Measurements from ENCODE around the gene EGR2.

The EGR2 gene

DNA sequence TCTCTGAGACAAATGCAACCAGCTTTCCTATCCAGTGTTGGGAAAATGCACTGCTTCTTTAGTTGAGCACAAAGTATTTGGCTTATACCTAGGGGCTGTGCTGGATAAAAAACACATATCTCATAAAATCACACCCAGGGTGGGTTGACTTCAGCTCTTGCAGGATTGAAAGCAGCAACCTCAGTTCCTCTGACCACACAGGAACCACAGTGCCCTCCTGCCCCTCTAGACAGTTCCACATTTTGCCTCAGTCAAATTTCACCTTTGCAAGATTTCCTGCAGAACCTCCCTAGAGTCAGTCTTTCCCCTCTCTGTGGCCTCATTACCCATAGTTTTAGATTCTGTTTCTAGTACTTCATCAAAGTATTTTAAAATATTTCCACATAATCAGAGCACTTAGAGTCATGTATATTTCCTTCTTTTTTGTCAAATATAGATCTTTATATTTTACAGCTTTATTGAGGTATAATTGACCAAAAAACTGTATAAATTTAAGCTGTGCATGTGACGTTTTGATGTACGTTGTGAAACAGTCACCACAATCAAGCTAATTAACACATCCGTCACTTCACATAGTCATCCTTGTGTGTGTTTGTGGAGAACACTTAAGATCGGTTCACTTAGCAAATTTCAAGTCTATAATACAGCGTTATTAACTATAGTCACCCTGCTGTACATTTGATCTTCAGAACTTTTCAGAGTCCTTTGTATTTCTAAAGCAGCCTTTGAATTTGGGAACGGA lies 37.0 kb upstream of the EGR2 start:
- H3K27ac ChIP-seq, result no peak overlapping the region
- TF ChIP-seq, protein P1, sequence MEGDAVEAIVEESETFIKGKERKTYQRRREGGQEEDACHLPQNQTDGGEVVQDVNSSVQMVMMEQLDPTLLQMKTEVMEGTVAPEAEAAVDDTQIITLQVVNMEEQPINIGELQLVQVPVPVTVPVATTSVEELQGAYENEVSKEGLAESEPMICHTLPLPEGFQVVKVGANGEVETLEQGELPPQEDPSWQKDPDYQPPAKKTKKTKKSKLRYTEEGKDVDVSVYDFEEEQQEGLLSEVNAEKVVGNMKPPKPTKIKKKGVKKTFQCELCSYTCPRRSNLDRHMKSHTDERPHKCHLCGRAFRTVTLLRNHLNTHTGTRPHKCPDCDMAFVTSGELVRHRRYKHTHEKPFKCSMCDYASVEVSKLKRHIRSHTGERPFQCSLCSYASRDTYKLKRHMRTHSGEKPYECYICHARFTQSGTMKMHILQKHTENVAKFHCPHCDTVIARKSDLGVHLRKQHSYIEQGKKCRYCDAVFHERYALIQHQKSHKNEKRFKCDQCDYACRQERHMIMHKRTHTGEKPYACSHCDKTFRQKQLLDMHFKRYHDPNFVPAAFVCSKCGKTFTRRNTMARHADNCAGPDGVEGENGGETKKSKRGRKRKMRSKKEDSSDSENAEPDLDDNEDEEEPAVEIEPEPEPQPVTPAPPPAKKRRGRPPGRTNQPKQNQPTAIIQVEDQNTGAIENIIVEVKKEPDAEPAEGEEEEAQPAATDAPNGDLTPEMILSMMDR (conservative IDR thresholded peaks at IDR 0.05), result no peak

DNA sequence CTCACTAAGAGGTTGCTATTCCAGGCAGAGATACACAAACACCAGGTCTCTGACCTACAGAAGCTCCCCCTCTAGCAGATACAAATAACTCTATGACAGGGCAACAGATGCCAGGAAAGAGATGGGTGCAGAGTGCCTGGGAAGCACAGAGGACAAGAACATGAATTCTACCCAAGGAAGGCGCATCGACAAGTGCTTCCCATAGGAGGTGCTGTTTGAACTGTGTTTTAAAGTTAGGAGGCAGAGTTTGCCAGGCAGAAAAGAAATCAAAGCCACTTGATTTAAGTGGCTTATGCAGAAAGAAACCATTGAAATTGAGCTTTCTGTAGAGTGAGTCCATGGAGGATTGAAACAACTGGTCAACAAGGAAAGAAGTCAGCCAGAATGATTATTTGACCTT lies 35.3 kb upstream of the EGR2 start:
- TF ChIP-seq, protein P1 (conservative IDR thresholded peaks at IDR 0.05), result no peak
- H3K27ac ChIP-seq, result no peak overlapping the region

DNA sequence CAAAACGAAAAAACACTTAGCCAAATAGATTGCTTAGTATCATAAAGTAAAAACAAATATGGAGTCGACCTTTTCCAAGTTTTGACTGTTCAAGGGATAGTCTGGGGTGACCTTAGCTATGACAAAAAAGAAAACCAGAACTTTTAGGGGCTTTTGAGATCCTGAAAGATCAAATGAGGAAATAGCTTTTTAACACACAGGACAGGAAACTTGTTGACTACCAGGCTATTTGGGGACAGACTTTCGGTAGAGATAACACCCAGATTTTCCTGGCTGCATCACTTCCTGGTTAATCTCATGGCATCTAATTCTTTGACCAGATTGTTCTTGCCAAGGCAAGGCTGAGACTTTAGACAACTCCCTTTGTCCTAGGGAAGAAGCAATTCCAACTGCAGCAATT lies 34.5 kb upstream of the EGR2 start:
- no peak overlapping the region for H3K27ac ChIP-seq
- TF ChIP-seq, protein P1 (conservative IDR thresholded peaks at IDR 0.05), result no peak

DNA sequence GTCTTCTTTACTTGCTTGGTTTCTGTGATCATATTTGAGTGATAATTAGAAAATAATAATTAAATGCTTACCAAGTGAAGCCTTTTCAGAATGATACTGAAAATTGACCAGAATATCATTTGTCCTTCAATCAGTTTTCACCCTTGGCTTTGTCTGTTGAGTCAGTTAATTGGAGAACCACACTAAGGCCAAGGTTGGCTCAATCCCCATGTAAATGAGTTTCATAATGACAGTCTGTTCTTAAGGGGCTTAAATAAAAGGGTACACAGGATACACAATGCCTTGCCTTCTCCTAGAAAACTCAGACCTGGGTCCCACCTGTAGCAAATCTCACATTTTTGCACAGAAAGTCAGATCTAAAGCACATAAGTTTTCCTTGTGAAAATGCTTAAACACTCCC lies 31.3 kb upstream of the EGR2 start:
- TF ChIP-seq, protein P1 (conservative IDR thresholded peaks at IDR 0.05), result no peak
- H3K27ac ChIP-seq, result no peak overlapping the region

DNA sequence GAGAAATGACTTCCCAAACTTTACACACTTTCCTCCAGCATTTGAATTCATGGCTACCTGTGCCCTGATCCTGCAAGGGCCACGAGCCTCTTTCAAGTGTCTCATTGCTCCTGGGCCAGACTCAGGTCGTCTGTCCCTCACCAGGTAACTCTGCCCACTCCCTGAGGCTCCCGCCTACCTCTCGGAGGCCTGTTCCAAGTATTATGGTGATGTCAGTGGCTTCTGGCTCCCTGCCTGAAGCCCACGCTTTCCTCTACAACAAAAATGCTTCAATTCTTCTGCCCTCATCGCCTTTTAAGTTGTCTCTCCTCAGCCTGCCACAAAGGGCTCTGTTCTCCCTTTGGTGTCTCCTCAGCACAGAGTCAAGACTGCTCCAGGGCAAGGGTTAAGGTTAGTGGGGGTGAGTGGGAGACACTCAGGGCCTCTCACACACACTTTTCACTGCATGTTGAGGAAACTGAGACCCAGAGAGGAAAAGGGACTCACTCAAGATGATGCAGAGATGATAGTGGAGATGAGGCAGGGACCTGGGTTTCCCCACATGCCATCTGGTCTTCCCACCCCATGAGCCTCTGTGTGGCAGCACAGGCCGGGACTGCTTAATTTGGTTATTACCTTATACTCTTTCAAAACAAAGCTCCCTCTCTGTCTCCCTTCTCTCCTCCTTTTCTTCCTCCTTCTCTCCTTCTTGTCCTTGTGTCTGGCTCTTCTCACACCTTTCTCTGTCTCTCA lies 28.3 kb upstream of the EGR2 start:
- no peak overlapping the region for H3K27ac ChIP-seq
- TF ChIP-seq, protein P1 (conservative IDR thresholded peaks at IDR 0.05), result no peak

DNA sequence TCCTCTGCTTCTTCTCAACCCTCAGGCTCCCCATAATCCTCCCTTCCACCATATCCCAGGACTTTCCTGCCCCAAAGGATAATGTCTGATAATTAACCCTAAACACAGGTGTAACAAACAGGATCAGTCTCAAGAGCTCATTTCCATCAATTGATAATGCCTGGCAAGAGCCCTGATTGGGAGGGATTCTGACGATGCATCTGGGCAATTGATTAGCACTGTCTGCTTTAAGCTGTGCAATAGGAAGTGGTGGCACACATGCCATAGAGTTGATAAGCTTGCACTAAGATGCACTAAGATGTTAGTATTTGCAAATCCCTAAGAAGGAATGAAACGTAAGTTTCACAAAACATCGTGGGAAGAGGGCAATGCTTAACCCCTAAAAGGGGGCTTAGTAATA lies 27.4 kb upstream of the EGR2 start:
- H3K27ac ChIP-seq, result no peak overlapping the region
- TF ChIP-seq, protein P1 (conservative IDR thresholded peaks at IDR 0.05), result no peak

DNA sequence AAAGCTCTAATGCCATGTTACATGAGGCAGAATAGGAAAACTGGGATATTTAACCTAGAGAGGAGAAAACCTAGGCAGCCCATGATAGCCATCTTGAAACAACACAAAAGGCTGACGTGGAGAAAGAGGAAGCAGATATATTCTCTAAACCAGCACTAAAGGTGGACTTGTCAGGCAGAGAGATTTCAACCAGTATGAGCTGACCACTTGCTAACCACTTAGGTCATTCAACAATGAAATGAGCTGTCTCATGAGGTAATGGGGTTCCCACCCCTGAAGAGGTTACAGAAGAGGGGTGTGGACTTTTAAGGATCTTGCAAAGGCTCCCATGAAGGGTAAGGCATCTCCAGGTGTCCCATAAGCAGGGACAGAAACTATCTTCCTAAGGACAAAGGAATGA lies 26.8 kb upstream of the EGR2 start:
- H3K27ac ChIP-seq, result no peak overlapping the region
- TF ChIP-seq, protein P1 (conservative IDR thresholded peaks at IDR 0.05), result no peak
